Renal cortex interstitium (tissue), 11 donors: ENCODE data around the gene ZFHX3. TPM values are rescaled to one million over a fixed set of nuclear protein-coding genes. Genes with fewer than 3 reads are reported as not detected.

Experiments
- DNase-seq, 11 donors: peaks; one replicate each; pipeline ENCODE4 v3.0.0-alpha.2; 2013; ENCODE audit warnings: low read depth in 9 of 11, low spot score in 4 of 11; ENCODE audit errors: extremely low read depth in 1 of 11
- polyA plus RNA-seq, 3 donors: library from polyadenylated mRNA; unstranded; fragments of 120-200 nt; gene quantifications; one replicate each; pipeline ENCODE4 v1.2.1, GENCODE V29; 2013; ENCODE audit not compliant: insufficient read length in 3 of 3

The ZFHX3 gene
- polyA plus RNA-seq, 3 donors: 20.2 to 25.8 (median 20.2) TPM

GRCh38 chr16:72948238-72948829 is 99.6 kb downstream of the ZFHX3 start:
- DNase-seq: no peak

DNA sequence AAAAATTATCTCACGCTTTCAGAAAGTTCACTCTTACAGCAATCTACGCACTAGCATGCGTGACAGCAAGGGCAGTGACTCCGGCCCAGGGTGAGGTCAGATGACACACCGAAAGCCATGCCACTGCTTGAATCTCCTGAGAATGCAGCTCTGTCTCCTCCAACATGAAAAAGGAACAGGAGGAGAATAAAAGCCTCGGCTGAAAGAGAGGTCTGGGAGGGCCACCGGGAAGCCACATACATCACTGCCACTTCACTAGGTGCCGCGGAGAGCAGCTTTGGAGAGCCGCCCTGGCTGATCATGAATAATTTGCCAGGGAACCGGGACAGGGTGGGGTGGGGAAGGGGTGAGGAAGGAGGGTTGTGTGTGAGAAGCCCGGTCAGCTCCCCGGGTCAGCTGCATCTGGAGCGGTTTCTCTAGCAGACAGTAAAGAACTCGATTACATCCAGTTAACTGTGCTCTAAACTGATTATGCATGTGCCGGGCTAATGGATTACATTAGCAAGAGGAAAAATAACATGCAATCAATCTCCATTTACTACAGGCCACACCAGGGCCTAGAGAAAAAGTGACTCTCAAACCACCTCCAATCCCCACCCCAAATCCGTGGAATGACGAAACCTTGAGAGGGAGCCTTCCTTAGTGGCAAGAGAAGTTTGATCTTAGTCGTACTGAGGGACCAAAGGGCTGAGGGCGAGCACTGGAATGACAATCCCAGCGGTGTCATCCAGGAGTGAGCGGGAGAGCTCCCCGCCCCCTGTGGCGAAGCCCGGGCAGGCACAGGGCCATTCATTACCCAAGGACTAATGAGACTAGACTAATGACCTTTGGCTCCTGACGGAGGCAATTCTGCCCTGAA is 100.3 kb downstream of the ZFHX3 start:
- DNase-seq: no peak

DNA sequence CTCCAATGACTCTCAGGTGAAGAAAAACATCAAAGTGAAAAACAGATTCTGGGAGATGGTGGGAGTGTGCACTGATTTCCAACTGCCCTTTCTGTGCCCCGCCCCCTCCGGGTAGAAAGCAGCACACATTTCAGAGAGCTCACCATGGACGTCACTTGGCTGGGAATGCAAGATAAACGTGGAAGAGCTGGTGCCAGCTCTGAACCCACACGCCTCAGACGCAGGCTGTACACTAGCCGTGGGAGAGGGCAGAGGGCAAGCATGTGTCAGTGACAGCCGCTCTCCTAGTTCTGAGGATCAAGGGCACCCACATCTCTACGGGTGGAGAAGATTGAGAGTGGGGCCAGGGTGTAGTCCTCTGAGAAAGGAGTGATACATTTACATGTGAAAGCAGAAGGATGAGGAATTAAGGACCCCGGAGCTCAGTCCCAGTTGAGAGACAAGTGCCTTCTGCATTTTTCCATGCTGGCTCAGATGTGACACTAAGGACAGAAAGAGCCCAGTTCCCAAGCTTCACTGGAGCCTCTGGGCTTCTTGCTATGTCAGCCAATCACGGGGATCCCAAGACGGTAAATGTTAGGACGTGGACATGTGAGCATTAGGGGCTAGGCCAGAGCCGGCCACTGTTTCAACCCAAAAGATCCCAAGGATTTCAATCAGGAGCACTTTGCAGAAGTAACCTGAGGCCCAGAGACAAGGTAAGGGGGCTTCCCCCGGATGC is 101.3 kb downstream of the ZFHX3 start:
- DNase-seq: no peak

- no peak for DNase-seq
Observed at GRCh38 chr16:72946063-72946462, 101.9 kb downstream of the ZFHX3 start.

GRCh38 chr16:72945611-72946010 is 102.3 kb downstream of the ZFHX3 start:
- DNase-seq: no peak

DNA sequence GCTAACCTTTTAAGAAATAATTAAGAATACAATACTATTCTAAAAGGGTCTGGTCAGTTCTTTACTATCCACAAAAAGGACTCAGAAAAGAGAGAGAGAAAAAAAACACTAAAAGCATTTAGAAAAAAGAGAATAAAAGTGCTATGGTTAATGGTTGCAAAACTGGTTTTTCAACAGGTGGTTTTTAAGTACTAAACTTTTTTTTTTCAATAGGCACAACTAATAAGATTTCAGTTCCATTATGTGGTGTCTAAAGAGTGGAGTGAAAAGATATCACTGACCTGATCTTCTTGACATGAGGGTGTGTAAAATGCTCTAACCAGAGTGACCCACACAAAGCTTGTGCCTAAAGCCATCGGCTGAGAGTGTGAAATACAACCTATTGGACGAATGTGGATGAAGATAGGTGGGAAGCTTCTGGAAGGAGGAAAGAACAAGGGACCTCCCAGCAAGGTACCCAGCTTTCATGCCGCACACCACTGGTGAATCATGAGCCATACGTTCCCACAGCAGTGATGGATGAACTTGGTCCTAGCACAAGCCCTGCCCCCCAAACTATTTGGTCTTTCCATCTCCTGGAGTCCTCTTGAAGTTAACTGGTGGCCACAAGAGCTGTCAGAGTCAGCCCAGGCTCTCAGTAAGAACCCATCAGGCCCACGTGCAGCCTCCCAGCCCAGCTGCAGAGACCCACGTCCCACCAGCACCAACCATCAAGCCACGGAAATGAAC is 103.0 kb downstream of the ZFHX3 start:
- DNase-seq: no peak

DNA sequence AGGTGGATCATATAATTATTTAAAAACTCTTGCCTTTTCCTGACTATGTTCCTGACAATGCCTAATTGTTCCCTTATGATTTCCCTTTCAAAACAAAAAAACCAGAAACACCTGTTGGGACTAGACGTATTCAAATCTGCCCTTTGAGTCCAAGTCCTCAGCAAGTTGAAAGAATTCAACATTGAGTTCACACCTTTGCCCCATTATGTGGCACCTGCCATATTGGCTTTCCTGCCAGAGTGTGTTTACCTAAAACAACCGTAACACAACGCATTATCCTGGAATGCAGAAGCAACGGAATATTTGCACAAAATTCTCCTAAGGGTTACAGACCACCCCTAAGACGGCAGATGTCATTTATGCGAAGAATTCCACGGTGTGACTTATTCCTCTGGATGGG is 105.9 kb downstream of the ZFHX3 start:
- no peak for DNase-seq

DNA sequence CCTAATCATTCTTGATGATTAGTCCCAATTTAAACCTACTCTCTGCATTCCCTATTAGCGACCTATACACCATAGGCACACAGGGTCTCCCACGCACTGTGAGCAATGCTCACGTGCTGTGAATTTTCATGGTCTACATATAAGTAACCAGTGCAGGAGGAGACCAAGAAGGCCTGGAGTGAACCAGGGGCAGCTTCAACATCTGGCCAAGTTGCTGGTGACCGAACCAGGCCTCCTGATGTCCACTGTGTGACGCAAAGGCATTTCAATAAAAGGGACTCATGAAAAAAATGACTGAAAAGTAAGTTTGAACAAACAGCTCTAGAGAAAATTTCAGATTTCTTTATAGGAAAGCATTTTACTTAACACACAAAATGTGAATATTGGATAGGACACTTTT is 107.0 kb downstream of the ZFHX3 start:
- DNase-seq: no peak

DNA sequence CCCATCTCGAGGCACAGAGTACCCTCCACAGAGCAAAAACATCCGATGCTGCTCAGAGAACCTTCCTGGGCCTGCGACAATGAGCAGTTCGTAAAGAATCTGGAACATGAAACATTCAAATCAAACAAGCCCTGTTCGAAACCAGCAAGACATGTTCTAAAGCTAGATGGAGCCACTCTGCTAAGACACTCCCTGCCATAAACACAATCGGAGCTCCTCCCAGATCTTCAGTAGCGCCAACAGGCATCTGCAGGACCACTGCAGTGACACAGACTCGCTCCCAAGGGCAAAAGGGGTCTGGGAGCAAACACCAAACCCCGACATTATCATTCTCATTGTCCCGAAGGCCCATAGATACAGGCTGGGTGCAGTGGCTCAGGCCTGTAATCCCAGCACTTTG is 108.7 kb downstream of the ZFHX3 start:
- no peak for DNase-seq

GRCh38 chr16:72938795-72939164 is 109.1 kb downstream of the ZFHX3 start:
- no peak for DNase-seq

DNA sequence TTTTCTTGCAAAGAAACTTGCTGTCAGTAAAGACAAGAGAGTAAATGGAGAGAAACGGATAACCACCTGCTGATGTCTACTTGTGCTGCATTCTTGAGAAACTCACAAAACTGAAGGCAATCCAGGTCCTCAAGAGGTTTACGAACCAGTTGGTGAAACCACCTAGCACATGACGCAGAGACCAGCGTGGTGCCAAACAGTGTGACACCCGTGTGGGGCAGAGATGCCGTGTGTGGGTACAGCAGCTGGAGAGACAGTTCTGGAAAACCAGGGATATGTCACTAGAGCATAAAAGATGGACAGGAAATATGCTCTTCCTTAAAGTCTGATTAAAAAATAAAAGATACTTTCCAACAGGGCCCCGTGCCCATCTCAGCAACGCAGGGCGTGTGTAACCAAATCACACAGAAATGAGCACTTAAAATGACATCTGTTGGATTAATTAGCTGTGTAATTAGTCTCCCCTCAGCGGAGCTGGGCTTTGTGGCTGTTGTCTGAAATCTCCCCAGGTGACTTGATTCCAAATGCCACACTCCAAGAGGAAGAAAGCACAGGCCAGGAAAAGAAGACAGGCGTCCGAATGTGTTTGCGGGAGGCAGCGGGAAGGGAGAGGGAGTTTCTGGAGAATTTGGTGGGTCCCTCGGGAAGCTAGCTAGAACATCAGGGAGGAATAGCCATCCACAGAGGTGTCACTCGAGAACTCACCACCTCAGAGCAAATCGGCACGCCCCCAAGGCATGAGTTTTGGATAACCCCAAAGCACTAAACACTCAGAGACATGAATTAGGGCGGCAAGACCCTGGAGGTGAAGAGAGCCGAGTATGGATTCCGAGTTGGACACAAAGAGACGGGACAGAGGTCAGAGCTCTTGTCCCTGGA is 109.8 kb downstream of the ZFHX3 start:
- DNase-seq: no peak

- no peak for DNase-seq
Observed at GRCh38 chr16:72937360-72937759, 110.6 kb downstream of the ZFHX3 start.

- no peak for DNase-seq
Observed at GRCh38 chr16:72936408-72936807, 111.5 kb downstream of the ZFHX3 start.

DNA sequence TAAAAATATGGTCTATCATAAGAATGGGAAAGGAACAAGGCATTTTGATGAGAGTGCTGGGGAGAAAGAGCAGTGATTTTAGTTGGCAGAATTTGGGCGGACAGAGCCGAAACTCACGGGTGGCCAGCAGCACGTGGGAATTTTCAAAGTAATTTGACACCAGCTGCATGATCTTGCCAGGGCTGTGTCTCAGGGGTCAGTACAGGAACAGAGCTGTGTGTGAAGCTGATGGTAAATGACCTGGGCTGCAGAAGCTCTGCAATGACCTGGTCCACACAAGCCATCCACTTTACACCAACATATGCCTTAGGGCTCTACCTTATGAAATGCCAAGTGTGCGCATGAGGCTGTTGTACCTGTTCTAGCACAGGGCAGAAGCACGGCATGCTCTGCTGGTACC is 112.0 kb downstream of the ZFHX3 start:
- no peak for DNase-seq

DNA sequence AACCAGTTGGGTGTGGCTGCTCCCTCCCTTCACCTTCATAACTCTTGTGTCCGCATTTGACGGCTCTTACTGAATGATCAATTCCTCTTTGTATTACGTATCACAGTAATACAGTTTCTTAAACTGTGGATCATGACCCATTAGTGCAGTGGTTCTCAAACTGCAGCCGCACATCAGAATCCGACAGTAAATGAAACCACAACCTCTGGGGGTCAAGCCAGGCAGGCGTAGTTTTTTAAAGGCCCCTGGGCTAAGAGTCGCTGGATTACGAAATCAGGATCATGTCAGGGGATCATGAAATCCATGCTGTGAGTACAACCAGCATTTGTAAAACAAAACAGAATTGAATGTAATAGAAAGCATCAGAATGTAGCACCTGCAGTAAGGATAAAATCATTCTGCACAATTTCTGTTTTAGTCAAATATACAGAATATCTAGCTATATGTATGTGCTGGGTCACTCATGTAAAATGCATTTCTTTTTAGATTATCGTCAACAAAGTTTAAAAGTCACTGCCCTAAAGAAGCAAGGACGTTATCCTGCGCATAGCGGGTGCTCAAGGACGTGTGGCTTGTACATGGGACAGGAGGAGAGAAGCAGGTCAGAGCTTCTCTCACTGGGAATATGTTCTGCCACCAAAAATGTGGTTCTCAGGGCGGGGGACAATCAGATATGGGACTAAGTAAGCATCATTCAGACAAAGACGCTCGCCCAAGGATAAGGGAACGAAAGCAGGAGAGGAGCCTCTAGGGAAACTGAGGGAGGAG is 113.1 kb downstream of the ZFHX3 start:
- no peak for DNase-seq

DNA sequence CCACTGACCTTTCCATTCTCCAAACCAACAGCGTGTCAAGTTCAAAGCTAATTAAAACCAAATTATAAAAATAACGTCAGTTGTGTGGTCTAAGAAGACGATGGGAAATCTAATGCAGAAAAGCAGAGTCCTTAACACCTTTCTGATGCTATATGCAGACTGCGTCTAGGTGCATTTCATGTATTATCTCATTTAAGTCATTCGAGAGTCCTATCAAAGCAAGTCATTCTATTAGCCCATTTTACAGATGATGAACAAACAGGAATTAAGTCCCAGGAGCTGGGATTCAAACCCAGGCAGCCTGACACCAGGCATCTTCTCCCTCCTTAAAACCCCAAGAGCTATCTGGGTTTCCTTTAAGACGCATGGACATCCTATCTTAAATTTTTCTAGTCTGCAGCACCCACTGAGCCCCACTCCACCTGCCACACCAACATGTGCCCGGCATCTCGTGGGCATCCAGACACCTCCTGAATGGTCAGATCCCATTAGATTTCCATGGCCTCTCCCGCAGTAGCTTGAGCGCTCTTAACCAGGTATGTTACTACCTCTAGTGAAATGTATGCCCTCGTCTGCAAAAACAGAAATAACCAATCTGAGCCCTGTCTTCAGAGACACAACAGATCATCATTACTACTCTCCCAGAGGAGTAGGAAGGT is 115.1 kb downstream of the ZFHX3 start:
- no peak for DNase-seq

- DNase-seq: no peak
Observed at GRCh38 chr16:72932050-72932449, 115.9 kb downstream of the ZFHX3 start.
